A673 (cell line): ENCODE data around the gene RNU6-9.

ENCODE experiments used
- EZH2 ChIP-seq: fragments of 200-600 bp; sonication (generic); IDR thresholded peaks from 2 replicates; pipeline ENCODE4 v1.6.1; 2017; ENCODE audit warnings: borderline replicate concordance, low read depth, mild to moderate bottlenecking, mixed read lengths, antibody characterized with exemption, low read length; ENCODE audit not compliant: poor library complexity, severe bottlenecking
- TF ChIP-seq, protein P1 (sequence below): fragments of 300-800, 200-600 bp; sonication (generic); conservative IDR thresholded peaks from 2 replicates; pipeline ENCODE4 v1.5.1; 2017; ENCODE audit warnings: low read depth, mild to moderate bottlenecking, antibody characterized with exemption, low read length, moderate library complexity, mixed read lengths

DNA sequence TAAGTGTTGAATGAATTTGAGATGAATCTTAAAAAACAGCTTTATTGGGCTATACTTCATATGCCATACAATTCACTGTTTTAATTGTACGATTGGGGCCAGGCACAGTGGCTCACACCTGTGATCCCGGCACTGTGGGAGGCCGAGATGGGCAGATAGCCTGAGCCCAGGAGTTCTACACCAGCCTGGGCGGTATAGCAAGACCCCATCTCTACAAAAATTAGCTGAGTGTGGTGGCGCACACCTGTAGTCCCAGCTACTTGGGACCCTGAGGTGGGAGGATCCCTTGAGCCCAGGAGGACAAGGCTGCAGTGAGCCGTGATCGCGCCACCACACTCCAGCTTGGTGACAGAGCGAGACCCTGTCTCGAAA lies 42.9 kb downstream of the RNU6-9 start:
- TF ChIP-seq, protein P1, sequence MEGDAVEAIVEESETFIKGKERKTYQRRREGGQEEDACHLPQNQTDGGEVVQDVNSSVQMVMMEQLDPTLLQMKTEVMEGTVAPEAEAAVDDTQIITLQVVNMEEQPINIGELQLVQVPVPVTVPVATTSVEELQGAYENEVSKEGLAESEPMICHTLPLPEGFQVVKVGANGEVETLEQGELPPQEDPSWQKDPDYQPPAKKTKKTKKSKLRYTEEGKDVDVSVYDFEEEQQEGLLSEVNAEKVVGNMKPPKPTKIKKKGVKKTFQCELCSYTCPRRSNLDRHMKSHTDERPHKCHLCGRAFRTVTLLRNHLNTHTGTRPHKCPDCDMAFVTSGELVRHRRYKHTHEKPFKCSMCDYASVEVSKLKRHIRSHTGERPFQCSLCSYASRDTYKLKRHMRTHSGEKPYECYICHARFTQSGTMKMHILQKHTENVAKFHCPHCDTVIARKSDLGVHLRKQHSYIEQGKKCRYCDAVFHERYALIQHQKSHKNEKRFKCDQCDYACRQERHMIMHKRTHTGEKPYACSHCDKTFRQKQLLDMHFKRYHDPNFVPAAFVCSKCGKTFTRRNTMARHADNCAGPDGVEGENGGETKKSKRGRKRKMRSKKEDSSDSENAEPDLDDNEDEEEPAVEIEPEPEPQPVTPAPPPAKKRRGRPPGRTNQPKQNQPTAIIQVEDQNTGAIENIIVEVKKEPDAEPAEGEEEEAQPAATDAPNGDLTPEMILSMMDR, result no peak
- TF ChIP-seq EZH2, result no peak
